ENCODE measurements around the gene TENM3.

The TENM3 gene

DNA sequence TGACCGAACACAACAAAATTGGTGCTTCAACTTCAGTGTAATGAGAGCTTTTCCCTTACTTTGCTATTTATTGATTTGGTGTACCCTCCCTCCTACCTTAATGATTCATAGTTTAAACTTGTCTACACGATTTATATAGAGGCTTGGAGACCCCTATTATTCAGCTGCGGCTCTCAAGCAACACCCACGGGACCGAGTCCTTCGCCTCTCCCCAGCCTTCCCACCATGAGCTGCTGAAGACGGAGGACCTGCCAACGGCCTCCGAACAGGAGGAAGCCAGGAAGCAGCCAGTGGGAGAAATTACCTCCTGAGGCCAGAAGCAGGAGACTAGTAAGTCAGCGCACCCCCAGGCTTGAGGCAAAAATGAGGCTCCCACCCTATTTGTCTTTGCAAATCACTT is 595.3 kb downstream of the TENM3 start:
- no peak overlapping the region for H3K27ac ChIP-seq (ENCODE audit: low read depth, low read length)
- H3K36me3 ChIP-seq (ENCODE audit: control insufficient read depth in 5 of 5, insufficient read depth in 5 of 5, low read length in 5 of 5) = no peaks in the 10 kb centered on the region
- no peaks in the 10 kb centered on the region for H3K9me3 ChIP-seq (ENCODE audit: control insufficient read depth in 5 of 5, low read length in 5 of 5)
- H3K27me3 ChIP-seq (ENCODE audit: control insufficient read depth in 5 of 5, insufficient read depth in 4 of 5, low read length in 5 of 5) = peaks cover 3 to 18% (median 9%) of the 10 kb centered on the region in 5 donors
- H3K9ac ChIP-seq (ENCODE audit: low read length in 5 of 5) = no peak overlapping the region
- H3K4me1 ChIP-seq (ENCODE audit: control insufficient read depth in 5 of 5, insufficient read depth in 5 of 5, low read length in 5 of 5) = no peaks in the 10 kb centered on the region
- H3K4me3 ChIP-seq (ENCODE audit: low read depth in 1 of 5, low read length in 5 of 5) = no peak overlapping the region

DNA sequence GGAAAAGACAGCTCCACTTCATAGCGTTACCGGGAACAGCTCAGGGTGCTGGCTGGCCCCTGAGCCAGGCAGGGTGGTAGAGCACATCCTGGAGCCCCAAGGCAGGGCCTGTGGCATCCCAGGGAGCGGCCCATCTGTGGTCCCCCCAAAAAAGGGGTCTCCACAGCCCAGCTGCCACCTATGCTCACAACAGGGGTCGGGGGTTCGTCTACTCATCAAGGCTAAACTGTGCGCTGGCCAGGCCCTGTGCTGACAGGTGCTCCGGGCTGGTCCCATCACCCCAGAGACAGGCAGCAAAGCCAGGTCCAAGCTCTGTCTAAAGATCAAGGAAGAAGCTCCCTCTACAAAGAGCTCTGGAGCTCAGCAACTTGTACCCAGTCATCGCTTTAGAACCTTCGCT is 596.1 kb downstream of the TENM3 start:
- no peaks in the 10 kb centered on the region for H3K9me3 ChIP-seq (ENCODE audit: control insufficient read depth in 5 of 5, low read length in 5 of 5)

DNA sequence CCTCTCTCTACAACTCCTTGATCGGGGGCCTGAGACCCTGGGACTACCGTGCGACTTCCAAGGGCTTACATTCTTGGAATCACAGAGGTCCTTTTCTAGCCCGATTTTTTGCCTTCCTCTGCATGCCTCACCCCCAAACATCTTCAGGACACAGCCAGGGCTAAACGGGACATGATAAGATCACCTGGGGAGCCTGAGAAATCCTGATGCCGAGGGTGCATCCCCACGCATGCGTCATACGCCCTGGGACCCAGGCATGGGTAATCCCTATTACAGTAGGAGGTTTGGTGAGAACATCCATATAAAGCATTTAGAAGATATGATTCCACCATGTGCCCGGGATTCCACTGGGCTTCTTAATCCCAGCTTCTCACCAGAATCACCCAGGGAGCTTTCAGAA is 596.9 kb downstream of the TENM3 start:
- peaks cover 3 to 13% (median 11%) of the 10 kb centered on the region in 5 donors for H3K27me3 ChIP-seq (ENCODE audit: control insufficient read depth in 5 of 5, insufficient read depth in 4 of 5, low read length in 5 of 5)
- H3K36me3 ChIP-seq (ENCODE audit: control insufficient read depth in 5 of 5, insufficient read depth in 5 of 5, low read length in 5 of 5) = no peaks in the 10 kb centered on the region
- no peaks in the 10 kb centered on the region for H3K9me3 ChIP-seq (ENCODE audit: control insufficient read depth in 5 of 5, low read length in 5 of 5)
- no peak overlapping the region for H3K4me3 ChIP-seq (ENCODE audit: low read depth in 1 of 5, low read length in 5 of 5)
- no peak overlapping the region for H3K9ac ChIP-seq (ENCODE audit: low read length in 5 of 5)
- no peaks in the 10 kb centered on the region for H3K4me1 ChIP-seq (ENCODE audit: control insufficient read depth in 5 of 5, insufficient read depth in 5 of 5, low read length in 5 of 5)
- no peak overlapping the region for H3K27ac ChIP-seq (ENCODE audit: low read depth, low read length)

More for the DNA sequence above, 596.1 kb downstream of the TENM3 start:
- Histone ChIP-seq H3K27ac (ENCODE audit: low read depth, low read length) (no peak overlapping the region), H3K9ac (ENCODE audit: low read length in 5 of 5) (no peak overlapping the region), H3K36me3 (ENCODE audit: control insufficient read depth in 5 of 5, insufficient read depth in 5 of 5, low read length in 5 of 5) (no peaks in the 10 kb centered on the region), H3K27me3 (ENCODE audit: control insufficient read depth in 5 of 5, insufficient read depth in 4 of 5, low read length in 5 of 5) (peaks cover 3 to 18% (median 9%) of the 10 kb centered on the region in 5 donors), H3K4me3 (ENCODE audit: low read depth in 1 of 5, low read length in 5 of 5) (no peak overlapping the region), H3K4me1 (ENCODE audit: control insufficient read depth in 5 of 5, insufficient read depth in 5 of 5, low read length in 5 of 5) (no peaks in the 10 kb centered on the region)

DNA sequence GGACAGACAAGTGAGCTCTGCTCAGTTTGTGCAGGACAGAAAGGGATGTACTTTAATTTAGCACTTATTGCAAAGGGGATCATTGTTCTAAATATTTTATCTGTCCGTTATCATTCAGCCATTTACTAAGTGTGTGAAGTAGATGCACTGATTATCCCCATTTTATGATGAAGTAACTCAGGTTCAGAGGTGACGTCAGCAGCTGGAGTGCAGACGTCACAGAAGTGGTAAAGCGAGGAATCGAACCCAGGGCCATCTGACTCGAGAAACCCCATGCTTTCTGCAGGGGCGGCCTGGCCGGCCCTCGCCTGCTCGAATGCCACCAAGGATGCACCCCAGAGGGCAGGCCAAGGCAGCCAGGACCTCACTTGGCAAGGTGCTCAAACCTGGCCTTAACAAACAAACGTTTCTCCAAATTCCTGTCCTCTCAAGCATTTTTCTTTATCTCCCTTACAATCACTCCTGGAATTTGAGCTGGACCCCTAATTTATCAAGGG is 599.0 kb downstream of the TENM3 start:
- no peak overlapping the region for H3K9ac ChIP-seq (ENCODE audit: low read length in 5 of 5)
- no peaks in the 10 kb centered on the region for H3K36me3 ChIP-seq (ENCODE audit: control insufficient read depth in 5 of 5, insufficient read depth in 5 of 5, low read length in 5 of 5)
- no peaks in the 10 kb centered on the region for H3K9me3 ChIP-seq (ENCODE audit: control insufficient read depth in 5 of 5, low read length in 5 of 5)
- H3K4me1 ChIP-seq (ENCODE audit: control insufficient read depth in 5 of 5, insufficient read depth in 5 of 5, low read length in 5 of 5) = no peaks in the 10 kb centered on the region
- H3K27me3 ChIP-seq (ENCODE audit: control insufficient read depth in 5 of 5, insufficient read depth in 4 of 5, low read length in 5 of 5) = peaks cover 2 to 4% (median 3%) of the 10 kb centered on the region in 5 donors
- no peak overlapping the region for H3K27ac ChIP-seq (ENCODE audit: low read depth, low read length)
- no peak overlapping the region for H3K4me3 ChIP-seq (ENCODE audit: low read depth in 1 of 5, low read length in 5 of 5)

DNA sequence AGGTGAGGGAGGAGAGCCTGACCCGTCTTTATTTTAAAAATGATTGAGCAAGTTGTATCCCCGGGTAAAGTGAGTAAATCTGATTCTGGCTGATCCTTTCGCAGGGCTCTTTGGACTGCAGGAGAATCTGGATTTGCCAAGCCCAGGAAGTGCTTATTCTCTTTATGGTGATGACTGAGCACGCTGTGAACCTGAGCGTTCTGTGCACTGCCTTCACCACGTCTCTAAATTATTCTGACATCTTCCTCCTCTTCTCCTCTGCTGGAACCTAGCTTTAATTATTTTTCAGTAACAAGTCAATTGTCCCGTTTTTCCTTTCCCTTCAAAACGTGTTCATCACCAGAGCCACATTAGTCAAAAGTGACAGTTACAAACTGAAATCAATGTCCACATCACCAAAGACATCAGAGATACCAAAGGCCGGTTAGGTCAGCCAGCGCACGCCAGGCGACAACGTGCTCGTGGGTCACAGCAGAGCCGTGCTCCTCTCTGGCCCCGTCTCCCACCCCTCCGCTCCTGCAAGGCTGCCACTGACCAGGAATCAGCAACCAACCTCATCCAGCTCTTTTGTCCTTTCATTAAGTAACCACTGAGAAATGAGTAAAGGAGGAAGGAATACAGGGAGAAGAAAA is 599.7 kb downstream of the TENM3 start:
- no peaks in the 10 kb centered on the region for H3K4me1 ChIP-seq (ENCODE audit: control insufficient read depth in 5 of 5, insufficient read depth in 5 of 5, low read length in 5 of 5)
- peaks cover 2 to 4% (median 3%) of the 10 kb centered on the region in 5 donors for H3K27me3 ChIP-seq (ENCODE audit: control insufficient read depth in 5 of 5, insufficient read depth in 4 of 5, low read length in 5 of 5)
- no peak overlapping the region for H3K4me3 ChIP-seq (ENCODE audit: low read depth in 1 of 5, low read length in 5 of 5)
- no peak overlapping the region for H3K9ac ChIP-seq (ENCODE audit: low read length in 5 of 5)
- H3K27ac ChIP-seq (ENCODE audit: low read depth, low read length) = no peak overlapping the region
- H3K36me3 ChIP-seq (ENCODE audit: control insufficient read depth in 5 of 5, insufficient read depth in 5 of 5, low read length in 5 of 5) = no peaks in the 10 kb centered on the region
- H3K9me3 ChIP-seq (ENCODE audit: control insufficient read depth in 5 of 5, low read length in 5 of 5) = no peaks in the 10 kb centered on the region

DNA sequence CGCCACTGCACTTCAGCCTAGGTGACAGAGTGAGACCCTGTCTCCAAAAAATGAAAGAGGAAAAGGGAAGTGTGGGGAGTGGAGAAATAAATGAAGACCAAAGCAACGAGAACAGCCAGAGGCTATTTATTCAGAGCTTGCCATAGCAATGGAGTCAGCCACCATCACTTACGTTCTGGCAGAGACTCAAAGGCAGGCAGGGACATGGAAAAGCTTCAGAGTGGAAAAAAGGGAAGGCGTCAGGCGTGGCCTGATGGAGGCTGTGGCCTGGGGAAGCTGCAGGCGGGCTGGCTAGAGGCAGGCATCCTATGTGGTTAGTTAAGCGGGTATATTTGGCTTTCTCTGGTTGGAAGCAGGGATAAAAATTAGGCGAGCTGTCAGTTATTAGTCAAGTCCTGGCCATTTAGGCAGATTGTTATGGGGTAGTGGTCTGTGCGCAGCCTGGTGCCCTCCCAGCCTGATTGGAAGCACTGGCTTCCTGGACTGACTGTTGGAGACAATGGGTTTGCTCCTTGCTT is 600.7 kb downstream of the TENM3 start:
- Histone ChIP-seq H3K9ac (ENCODE audit: low read length in 5 of 5) (no peak overlapping the region), H3K27me3 (ENCODE audit: control insufficient read depth in 5 of 5, insufficient read depth in 4 of 5, low read length in 5 of 5) (peaks cover 0 to 4% (median 2%) of the 10 kb centered on the region in 5 donors), H3K9me3 (ENCODE audit: control insufficient read depth in 5 of 5, low read length in 5 of 5) (no peaks in the 10 kb centered on the region), H3K4me1 (ENCODE audit: control insufficient read depth in 5 of 5, insufficient read depth in 5 of 5, low read length in 5 of 5) (no peaks in the 10 kb centered on the region), H3K36me3 (ENCODE audit: control insufficient read depth in 5 of 5, insufficient read depth in 5 of 5, low read length in 5 of 5) (no peaks in the 10 kb centered on the region), H3K4me3 (ENCODE audit: low read depth in 1 of 5, low read length in 5 of 5) (no peak overlapping the region), H3K27ac (ENCODE audit: low read depth, low read length) (no peak overlapping the region)

DNA sequence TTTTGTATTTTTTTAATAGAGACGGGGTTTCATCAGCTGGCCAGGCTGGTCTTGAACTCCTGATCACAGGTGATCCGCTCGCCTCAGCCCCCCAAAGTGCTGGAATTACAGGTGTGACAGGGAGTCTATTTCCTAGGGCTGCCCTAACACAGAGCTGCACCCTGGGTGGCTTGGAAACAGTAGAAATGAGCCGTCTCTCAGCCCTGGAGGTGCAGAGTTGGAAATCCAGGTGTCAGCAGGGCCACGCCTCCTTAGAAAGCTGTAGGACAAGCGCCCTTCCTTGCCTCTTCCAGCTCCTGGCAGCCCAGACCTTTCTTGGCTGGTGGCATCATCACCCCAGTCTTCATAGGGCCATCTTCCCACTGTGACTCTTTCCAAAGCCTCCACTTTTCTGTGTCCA is 602.4 kb downstream of the TENM3 start:
- no peak overlapping the region for H3K9ac ChIP-seq (ENCODE audit: low read length in 5 of 5)
- no peak overlapping the region for H3K27ac ChIP-seq (ENCODE audit: low read depth, low read length)
- no peaks in the 10 kb centered on the region for H3K4me1 ChIP-seq (ENCODE audit: control insufficient read depth in 5 of 5, insufficient read depth in 5 of 5, low read length in 5 of 5)
- H3K36me3 ChIP-seq (ENCODE audit: control insufficient read depth in 5 of 5, insufficient read depth in 5 of 5, low read length in 5 of 5) = no peaks in the 10 kb centered on the region
- peaks cover 0 to 4% (median 0%) of the 10 kb centered on the region in 5 donors for H3K27me3 ChIP-seq (ENCODE audit: control insufficient read depth in 5 of 5, insufficient read depth in 4 of 5, low read length in 5 of 5)
- H3K9me3 ChIP-seq (ENCODE audit: control insufficient read depth in 5 of 5, low read length in 5 of 5) = no peaks in the 10 kb centered on the region
- no peak overlapping the region for H3K4me3 ChIP-seq (ENCODE audit: low read depth in 1 of 5, low read length in 5 of 5)

DNA sequence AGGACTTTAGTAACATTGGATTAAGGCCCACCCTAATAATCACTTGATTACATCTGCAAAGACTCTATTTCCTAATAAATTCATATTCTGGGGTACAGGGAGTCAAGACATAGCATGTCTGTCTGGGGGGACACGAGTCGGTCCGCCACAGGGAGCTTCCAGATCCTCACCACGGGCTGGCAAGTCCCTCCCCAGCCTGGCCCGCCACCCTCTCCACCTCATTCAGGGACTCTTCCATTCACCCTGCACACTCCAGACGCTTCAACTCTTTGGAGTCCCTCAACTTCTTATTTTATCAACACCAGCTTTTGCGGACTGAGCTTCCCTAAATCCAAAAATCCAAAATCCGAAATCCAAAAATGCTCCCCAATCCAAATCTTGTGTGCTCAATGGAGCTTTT is 602.8 kb downstream of the TENM3 start:
- Histone ChIP-seq H3K27me3 (ENCODE audit: control insufficient read depth in 5 of 5, insufficient read depth in 4 of 5, low read length in 5 of 5) (peaks cover 0 to 4% (median 0%) of the 10 kb centered on the region in 5 donors), H3K4me1 (ENCODE audit: control insufficient read depth in 5 of 5, insufficient read depth in 5 of 5, low read length in 5 of 5) (no peaks in the 10 kb centered on the region), H3K36me3 (ENCODE audit: control insufficient read depth in 5 of 5, insufficient read depth in 5 of 5, low read length in 5 of 5) (no peaks in the 10 kb centered on the region), H3K4me3 (ENCODE audit: low read depth in 1 of 5, low read length in 5 of 5) (no peak overlapping the region), H3K27ac (ENCODE audit: low read depth, low read length) (no peak overlapping the region), H3K9ac (ENCODE audit: low read length in 5 of 5) (no peak overlapping the region), H3K9me3 (ENCODE audit: control insufficient read depth in 5 of 5, low read length in 5 of 5) (no peaks in the 10 kb centered on the region)

DNA sequence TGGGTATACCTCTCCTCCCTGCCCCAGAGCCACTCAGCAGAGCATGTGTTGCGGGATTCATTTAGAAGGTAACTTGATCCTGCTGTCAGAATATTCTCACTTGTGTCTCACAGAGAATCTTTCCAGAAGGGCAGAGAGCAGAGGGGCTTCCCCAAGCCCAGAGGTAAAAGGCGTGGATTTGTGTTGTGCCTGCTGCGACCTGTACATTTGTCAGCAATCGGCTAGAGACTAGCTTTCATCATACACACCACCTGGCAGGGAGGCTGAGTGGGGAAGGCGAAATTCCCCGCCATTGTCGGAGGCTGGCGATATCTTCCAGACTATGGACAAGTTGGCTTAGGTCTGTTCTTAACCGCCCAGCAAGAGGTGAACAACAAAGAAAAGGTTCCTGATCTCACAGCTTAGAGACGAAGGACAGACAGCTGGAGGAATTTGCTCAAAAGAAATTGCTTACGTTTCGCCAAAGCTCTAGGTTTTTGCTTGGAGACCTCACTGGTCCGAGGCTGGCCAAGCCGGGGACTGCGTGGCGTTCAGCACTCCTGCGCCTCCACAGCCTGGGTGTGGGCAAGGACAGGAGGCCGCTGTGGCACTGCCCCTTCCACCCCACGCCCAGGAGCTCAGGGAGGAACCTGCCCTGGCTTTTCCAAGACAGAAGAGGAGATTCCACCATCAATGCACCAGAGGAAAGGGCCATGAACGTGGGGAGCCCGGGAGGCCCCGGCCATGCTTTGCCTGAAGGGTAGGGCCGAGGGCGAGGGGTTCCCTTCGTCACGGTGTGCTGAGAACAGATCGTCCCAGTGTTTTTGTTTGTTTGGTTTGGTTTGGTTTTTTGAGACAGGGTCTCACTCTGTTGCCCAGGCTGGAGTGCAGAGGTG is 604.6 kb downstream of the TENM3 start:
- Histone ChIP-seq H3K36me3 (ENCODE audit: control insufficient read depth in 5 of 5, insufficient read depth in 5 of 5, low read length in 5 of 5) (no peaks in the 10 kb centered on the region), H3K4me3 (ENCODE audit: low read depth in 1 of 5, low read length in 5 of 5) (no peak overlapping the region), H3K9me3 (ENCODE audit: control insufficient read depth in 5 of 5, low read length in 5 of 5) (peaks cover 0 to 3% (median 2%) of the 10 kb centered on the region in 5 donors), H3K27ac (ENCODE audit: low read depth, low read length) (no peak overlapping the region), H3K27me3 (ENCODE audit: control insufficient read depth in 5 of 5, insufficient read depth in 4 of 5, low read length in 5 of 5) (peaks cover 0 to 4% (median 0%) of the 10 kb centered on the region in 5 donors), H3K4me1 (ENCODE audit: control insufficient read depth in 5 of 5, insufficient read depth in 5 of 5, low read length in 5 of 5) (no peaks in the 10 kb centered on the region), H3K9ac (ENCODE audit: low read length in 5 of 5) (no peak overlapping the region)

DNA sequence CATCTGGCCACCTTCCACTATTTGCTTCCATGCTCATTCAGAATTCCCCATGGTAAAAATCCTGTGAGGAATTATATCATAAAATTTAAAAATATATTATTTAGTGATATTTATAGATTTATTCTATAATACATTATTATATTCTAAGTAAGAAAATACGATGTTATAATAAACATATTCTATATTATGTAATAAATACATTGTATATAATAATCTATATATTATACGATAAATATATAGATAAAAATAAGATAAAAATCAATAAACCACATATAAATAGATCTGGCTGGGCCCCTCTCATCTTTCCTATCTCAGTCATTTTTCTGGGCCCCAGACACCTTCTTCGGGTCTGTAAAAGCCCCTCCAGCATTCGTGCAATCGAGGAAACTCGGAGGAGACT is 605.5 kb downstream of the TENM3 start:
- Histone ChIP-seq H3K27ac (ENCODE audit: low read depth, low read length) (no peak overlapping the region), H3K9me3 (ENCODE audit: control insufficient read depth in 5 of 5, low read length in 5 of 5) (peaks cover 0 to 11% (median 11%) of the 10 kb centered on the region in 5 donors), H3K4me3 (ENCODE audit: low read depth in 1 of 5, low read length in 5 of 5) (no peak overlapping the region), H3K4me1 (ENCODE audit: control insufficient read depth in 5 of 5, insufficient read depth in 5 of 5, low read length in 5 of 5) (no peaks in the 10 kb centered on the region), H3K9ac (ENCODE audit: low read length in 5 of 5) (no peak overlapping the region), H3K27me3 (ENCODE audit: control insufficient read depth in 5 of 5, insufficient read depth in 4 of 5, low read length in 5 of 5) (peaks cover 0 to 4% (median 0%) of the 10 kb centered on the region in 5 donors), H3K36me3 (ENCODE audit: control insufficient read depth in 5 of 5, insufficient read depth in 5 of 5, low read length in 5 of 5) (no peaks in the 10 kb centered on the region)
